Kidney tubule cell (primary cell): ENCODE results near the gene CRIM1.
A peak's percentile ranks its signal among the peaks of the same experiment; 100 is the strongest.

Experiments
- DNase-seq: peaks from one replicate; pipeline ENCODE4 v3.0.0-alpha.2; 2018; ENCODE audit warnings: low spot score

Gene CRIM1

GRCh38 chr2:36455788-36456187 lies 100.2 kb downstream of the CRIM1 start:
- DNase-seq: no peak

- no peak for DNase-seq
These were observed 100.9 kb downstream of the CRIM1 start for GRCh38 chr2:36456227-36457175.

GRCh38 chr2:36458106-36458505 lies 102.5 kb downstream of the CRIM1 start:
- DNase-seq: no peak

- DNase-seq: peak; percentile 87
These were observed 104.2 kb downstream of the CRIM1 start for GRCh38 chr2:36459725-36460137.

- peak; percentile 95 for DNase-seq
These were observed 105.6 kb downstream of the CRIM1 start for GRCh38 chr2:36461039-36461681.

- DNase-seq: peak; percentile 86
These were observed 106.8 kb downstream of the CRIM1 start for GRCh38 chr2:36462311-36462935.

- no peak for DNase-seq
These were observed 107.8 kb downstream of the CRIM1 start for GRCh38 chr2:36463365-36463764.

- no peak for DNase-seq
These were observed 108.6 kb downstream of the CRIM1 start for GRCh38 chr2:36464006-36464721.

GRCh38 chr2:36466135-36466534 lies 110.6 kb downstream of the CRIM1 start:
- DNase-seq: no peak

- peak; percentile 55 for DNase-seq
These were observed 113.0 kb downstream of the CRIM1 start for GRCh38 chr2:36468463-36469105.

GRCh38 chr2:36469106-36469477 lies 113.5 kb downstream of the CRIM1 start:
- DNase-seq: no peak

- DNase-seq: no peak
These were observed 114.1 kb downstream of the CRIM1 start for GRCh38 chr2:36469710-36470109.

- no peak for DNase-seq
These were observed 117.7 kb downstream of the CRIM1 start for GRCh38 chr2:36473230-36473629.

- peak; percentile 85 for DNase-seq
These were observed 120.8 kb downstream of the CRIM1 start for GRCh38 chr2:36476411-36476810.

GRCh38 chr2:36477315-36477714 lies 121.7 kb downstream of the CRIM1 start:
- peak; percentile 46 for DNase-seq

GRCh38 chr2:36477746-36478145 lies 122.2 kb downstream of the CRIM1 start:
- no peak for DNase-seq

- DNase-seq: peak; percentile 92
These were observed 122.8 kb downstream of the CRIM1 start for GRCh38 chr2:36478332-36478738.

GRCh38 chr2:36478999-36479398 lies 123.4 kb downstream of the CRIM1 start:
- no peak for DNase-seq

GRCh38 chr2:36479406-36479805 lies 123.8 kb downstream of the CRIM1 start:
- no peak for DNase-seq

- peak; percentile 62 for DNase-seq
These were observed 124.5 kb downstream of the CRIM1 start for GRCh38 chr2:36480028-36480427.

- DNase-seq: no peak
These were observed 125.1 kb downstream of the CRIM1 start for GRCh38 chr2:36480636-36481035.

- no peak for DNase-seq
These were observed 126.1 kb downstream of the CRIM1 start for GRCh38 chr2:36481709-36482108.
